GM10266 (cell line): ENCODE measurements around the gene SLIT3.

Source experiments
- DNase-seq: peaks from one replicate; pipeline ENCODE4 v3.0.0; 2012; ENCODE audit errors: extremely low spot score
- CTCF ChIP-seq: IDR thresholded peaks from 2 replicates; pipeline ENCODE4 v1.5.1; 2012; ENCODE audit warnings: mild to moderate bottlenecking, low read depth; ENCODE audit not compliant: control insufficient read depth, insufficient read depth; ENCODE audit errors: missing control alignments

Gene SLIT3

GRCh38 chr5:169166078-169166477, 134.9 kb downstream of the SLIT3 start:
- no peak for DNase-seq
- no peak for TF ChIP-seq CTCF

GRCh38 chr5:169165052-169165451, 135.9 kb downstream of the SLIT3 start:
- no peak for DNase-seq
- TF ChIP-seq CTCF = no peak

GRCh38 chr5:169164481-169164925, 136.4 kb downstream of the SLIT3 start:
- DNase-seq = no peak
- TF ChIP-seq CTCF = no peak

GRCh38 chr5:169162407-169162806, 138.5 kb downstream of the SLIT3 start:
- TF ChIP-seq CTCF = no peak
- DNase-seq = no peak

- no peak for TF ChIP-seq CTCF
- DNase-seq = no peak
Measured at GRCh38 chr5:169161022-169161680, 139.8 kb downstream of the SLIT3 start.

GRCh38 chr5:169160405-169160901, 140.5 kb downstream of the SLIT3 start:
- DNase-seq = no peak
- no peak for TF ChIP-seq CTCF

- no peak for DNase-seq
- no peak for TF ChIP-seq CTCF
Measured at GRCh38 chr5:169158764-169159163, 142.2 kb downstream of the SLIT3 start.
